Measurements from ENCODE around the gene ATG16L1.
"Not testable (repeated sequence)": the region's sequence is repeated elsewhere in the genome, so short reads cannot be mapped to it uniquely, and the experiment has no call there.

ATG16L1 gene

GRCh38 chr2:233300401-233300800 is 48.9 kb downstream of the ATG16L1 start:
- DNase-seq = no peak

GRCh38 chr2:233301248-233301647 is 49.8 kb downstream of the ATG16L1 start:
- DNase-seq = no peak

GRCh38 chr2:233301811-233302210 is 50.3 kb downstream of the ATG16L1 start:
- no peak for DNase-seq

- no peak for DNase-seq
Measured at GRCh38 chr2:233303252-233303651, 51.8 kb downstream of the ATG16L1 start.

- no peak for DNase-seq
Measured at GRCh38 chr2:233307565-233307964, 56.1 kb downstream of the ATG16L1 start, which contains the start of gene SAG. TSS of gene SAG (plus strand) at chr2:233307816. CDS start at chr2:233309190, 1,374 bp downstream.

- no peak for DNase-seq
Measured at GRCh38 chr2:233311241-233311926, 59.9 kb downstream of the ATG16L1 start.

- no peak for DNase-seq
Measured at GRCh38 chr2:233312874-233313273, 61.4 kb downstream of the ATG16L1 start.

- DNase-seq = no peak
Measured at GRCh38 chr2:233314180-233314925, 62.9 kb downstream of the ATG16L1 start.

- DNase-seq = no peak
Measured at GRCh38 chr2:233317196-233317943, 65.9 kb downstream of the ATG16L1 start.

- no peak for DNase-seq
Measured at GRCh38 chr2:233319256-233319655, 67.8 kb downstream of the ATG16L1 start.

GRCh38 chr2:233320470-233320869 is 69.0 kb downstream of the ATG16L1 start:
- no peak for DNase-seq

GRCh38 chr2:233321166-233321565 is 69.7 kb downstream of the ATG16L1 start:
- no peak for DNase-seq

GRCh38 chr2:233323851-233324250 is 72.4 kb downstream of the ATG16L1 start:
- no peak for DNase-seq

GRCh38 chr2:233325256-233325655 is 73.8 kb downstream of the ATG16L1 start:
- DNase-seq = no peak

- no peak for DNase-seq
Measured at GRCh38 chr2:233325814-233326213, 74.3 kb downstream of the ATG16L1 start.

- no peak for DNase-seq
Measured at GRCh38 chr2:233326500-233326899, 75.0 kb downstream of the ATG16L1 start.

- DNase-seq = no peak
Measured at GRCh38 chr2:233328922-233329321, 77.4 kb downstream of the ATG16L1 start.

- no peak for DNase-seq
Measured at GRCh38 chr2:233329489-233330135, 78.1 kb downstream of the ATG16L1 start.

GRCh38 chr2:233331536-233331935 is 80.1 kb downstream of the ATG16L1 start:
- DNase-seq = peak; percentile 57 to 98

- DNase-seq = no peak
Measured at GRCh38 chr2:233332125-233332524, 80.7 kb downstream of the ATG16L1 start.

- DNase-seq = no peak
Measured at GRCh38 chr2:233334915-233335314, 83.4 kb downstream of the ATG16L1 start.

- DNase-seq = not testable (repeated sequence)
Measured at GRCh38 chr2:233336091-233336490, 84.6 kb downstream of the ATG16L1 start.

- DNase-seq = no peak
Measured at GRCh38 chr2:233336541-233336940, 85.1 kb downstream of the ATG16L1 start.

All from bone marrow (tissue), 2 donors.